GM18498 (cell line): ENCODE data around the gene RABL2B.

Experiments used
- ATAC-seq: cut with Tn5 transposase; IDR thresholded peaks from one replicate; pipeline ENCODE4 v1.9.1; 2021; ENCODE audit warnings: mild to moderate bottlenecking, moderate library complexity; ENCODE audit not compliant: unreplicated experiment

The RABL2B gene

DNA sequence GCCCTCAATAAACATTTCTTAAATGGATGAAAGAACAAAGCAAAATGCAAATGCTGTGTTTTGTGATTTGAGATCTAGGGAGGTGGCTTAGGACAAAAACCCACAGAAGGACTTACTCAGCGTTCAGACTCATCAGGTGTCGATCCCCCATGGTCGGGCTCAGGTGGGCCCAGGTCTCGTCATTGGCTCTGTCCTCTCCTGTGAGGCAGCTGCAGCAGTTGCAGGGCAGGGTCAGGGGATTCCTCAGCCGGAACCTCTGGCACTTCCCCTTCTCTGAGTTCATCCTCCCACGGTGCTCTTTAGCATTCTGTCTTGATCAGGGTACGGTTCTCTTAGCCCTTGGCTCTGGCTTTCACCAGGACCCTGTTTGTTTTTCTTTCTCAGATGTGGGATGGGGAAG, 59.4 kb downstream of the RABL2B start:
- ATAC-seq = no peak

DNA sequence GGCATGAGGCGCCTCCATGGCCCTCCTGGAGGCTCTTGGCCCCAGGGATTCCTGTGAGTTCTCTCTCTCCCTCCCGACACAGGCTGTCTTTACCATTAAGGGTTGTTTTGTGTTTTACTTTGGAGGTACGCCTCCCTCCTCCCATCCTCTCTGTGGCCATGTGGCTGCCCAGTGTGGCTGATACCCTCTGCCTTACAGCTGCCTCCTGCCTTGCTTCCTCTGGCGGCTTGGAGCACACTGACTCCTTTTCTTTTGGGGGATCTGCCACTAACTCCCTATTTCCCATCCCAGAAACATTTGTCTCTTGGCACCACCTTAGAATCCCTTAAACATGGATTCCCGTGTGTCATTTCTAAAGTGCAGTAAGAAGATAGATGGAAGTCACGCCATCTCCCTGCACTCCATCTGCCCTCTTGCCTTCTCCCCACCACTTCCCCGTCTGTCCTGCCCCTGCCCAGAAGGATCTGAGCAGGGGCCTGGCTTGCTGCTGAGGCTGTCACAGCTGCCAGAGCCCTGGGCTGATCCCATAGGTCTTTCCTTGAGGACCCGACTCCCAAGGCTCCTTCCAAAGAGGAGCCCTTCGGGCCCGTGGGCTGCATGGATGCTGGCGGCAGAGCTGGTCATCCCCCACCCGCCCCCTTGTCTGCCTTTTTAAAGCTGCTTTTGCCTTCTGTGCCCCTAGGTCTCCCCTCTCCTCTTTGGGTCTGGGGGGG, 60.6 kb downstream of the RABL2B start:
- no peak for ATAC-seq

DNA sequence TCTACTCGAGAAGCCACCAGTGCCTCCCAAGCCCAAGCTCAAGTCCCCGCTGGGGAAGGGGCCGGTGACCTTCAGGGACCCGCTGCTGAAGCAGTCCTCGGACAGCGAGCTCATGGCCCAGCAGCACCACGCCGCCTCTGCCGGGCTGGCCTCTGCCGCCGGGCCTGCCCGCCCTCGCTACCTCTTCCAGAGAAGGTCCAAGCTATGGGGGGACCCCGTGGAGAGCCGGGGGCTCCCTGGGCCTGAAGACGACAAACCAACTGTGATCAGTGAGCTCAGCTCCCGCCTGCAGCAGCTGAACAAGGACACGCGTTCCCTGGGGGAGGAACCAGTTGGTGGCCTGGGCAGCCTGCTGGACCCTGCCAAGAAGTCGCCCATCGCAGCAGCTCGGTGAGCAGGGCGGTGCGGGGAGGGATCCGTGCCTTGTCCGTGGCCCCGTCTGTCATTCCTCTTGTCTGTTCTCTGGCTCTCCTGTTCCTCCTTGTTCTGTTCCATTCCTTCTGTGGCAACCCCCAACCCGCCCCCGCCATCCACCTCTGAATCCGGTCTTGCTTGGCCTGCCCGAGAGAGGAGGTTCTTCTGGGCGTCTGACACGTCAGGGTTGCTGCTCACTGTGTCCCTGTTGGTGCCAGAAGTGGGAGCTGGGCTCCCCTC, 61.3 kb downstream of the RABL2B start:
- ATAC-seq = no peak

DNA sequence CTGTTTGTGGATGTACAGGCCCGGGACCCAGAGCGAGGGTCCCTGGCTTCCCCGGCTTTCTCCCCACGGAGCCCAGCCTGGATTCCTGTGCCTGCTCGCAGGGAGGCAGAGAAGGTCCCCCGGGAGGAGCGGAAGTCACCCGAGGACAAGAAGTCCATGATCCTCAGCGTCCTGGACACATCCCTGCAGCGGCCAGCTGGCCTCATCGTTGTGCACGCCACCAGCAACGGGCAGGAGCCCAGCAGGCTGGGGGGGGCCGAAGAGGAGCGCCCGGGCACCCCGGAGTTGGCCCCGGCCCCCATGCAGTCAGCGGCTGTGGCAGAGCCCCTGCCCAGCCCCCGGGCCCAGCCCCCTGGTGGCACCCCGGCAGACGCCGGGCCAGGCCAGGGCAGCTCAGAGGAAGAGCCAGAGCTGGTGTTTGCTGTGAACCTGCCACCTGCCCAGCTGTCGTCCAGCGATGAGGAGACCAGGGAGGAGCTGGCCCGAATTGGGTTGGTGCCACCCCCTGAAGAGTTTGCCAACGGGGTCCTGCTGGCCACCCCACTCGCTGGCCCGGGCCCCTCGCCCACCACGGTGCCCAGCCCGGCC, 62.1 kb downstream of the RABL2B start:
- ATAC-seq = no peak

DNA sequence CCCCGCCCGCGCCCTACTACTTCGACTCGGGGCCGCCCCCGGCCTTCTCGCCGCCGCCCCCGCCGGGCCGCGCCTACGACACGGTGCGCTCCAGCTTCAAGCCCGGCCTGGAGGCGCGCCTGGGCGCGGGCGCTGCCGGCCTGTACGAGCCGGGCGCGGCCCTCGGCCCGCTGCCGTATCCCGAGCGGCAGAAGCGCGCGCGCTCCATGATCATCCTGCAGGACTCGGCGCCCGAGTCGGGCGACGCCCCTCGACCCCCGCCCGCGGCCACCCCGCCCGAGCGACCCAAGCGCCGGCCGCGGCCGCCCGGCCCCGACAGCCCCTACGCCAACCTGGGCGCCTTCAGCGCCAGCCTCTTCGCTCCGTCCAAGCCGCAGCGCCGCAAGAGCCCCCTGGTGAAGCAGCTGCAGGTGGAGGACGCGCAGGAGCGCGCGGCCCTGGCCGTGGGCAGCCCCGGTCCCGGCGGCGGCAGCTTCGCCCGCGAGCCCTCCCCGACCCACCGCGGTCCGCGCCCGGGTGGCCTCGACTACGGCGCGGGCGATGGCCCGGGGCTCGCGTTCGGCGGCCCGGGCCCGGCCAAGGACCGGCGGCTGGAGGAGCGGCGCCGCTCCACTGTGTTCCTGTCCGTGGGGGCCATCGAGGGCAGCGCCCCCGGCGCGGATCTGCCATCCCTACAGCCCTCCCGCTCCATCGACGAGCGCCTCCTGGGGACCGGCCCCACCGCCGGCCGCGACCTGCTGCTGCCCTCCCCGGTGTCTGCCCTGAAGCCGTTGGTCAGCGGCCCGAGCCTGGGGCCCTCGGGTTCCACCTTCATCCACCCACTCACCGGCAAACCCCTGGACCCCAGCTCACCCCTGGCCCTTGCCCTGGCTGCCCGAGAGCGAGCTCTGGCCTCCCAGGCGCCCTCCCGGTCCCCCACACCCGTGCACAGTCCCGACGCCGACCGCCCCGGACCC, 62.9 kb downstream of the RABL2B start:
- ATAC-seq = no peak

DNA sequence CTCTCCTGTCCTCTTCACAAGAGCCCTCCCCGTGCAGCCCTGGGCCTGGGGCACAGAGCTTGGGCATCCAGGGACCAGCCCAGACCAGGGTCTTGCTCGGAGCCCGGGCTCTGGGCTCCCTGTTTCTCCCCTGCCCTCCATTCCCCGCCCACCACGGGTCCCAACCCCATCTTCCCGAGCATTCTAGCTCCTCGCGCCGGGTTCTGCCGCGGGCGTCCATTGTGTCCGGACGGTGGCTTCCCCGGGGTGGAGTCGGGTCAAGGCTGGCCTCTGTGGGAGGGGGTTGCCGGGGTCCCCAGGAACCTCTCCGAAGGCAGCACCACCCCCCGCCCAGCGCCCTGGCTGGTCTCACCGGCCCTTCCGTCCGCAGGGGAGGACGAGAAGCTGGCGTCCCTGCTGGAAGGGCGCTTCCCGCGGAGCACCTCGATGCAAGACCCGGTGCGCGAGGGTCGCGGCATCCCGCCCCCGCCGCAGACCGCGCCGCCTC, 63.6 kb downstream of the RABL2B start:
- no peak for ATAC-seq

DNA sequence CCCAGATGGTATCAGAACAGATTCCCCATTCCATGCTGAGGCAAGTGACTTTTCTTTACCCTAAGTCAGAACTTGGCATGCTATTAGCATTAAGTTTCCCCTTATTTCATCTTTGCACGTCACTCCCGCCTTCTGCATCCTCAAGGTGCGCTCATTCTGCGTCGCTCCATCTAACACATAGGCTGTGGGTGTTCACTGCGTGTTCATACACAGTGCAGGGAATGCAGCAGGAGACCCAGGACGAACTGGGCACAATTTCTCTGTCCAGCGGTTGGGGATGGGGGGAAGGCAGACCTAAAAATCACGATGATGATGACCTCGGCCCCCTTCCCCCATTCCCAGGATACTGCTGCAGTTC, 65.1 kb downstream of the RABL2B start:
- no peak for ATAC-seq

DNA sequence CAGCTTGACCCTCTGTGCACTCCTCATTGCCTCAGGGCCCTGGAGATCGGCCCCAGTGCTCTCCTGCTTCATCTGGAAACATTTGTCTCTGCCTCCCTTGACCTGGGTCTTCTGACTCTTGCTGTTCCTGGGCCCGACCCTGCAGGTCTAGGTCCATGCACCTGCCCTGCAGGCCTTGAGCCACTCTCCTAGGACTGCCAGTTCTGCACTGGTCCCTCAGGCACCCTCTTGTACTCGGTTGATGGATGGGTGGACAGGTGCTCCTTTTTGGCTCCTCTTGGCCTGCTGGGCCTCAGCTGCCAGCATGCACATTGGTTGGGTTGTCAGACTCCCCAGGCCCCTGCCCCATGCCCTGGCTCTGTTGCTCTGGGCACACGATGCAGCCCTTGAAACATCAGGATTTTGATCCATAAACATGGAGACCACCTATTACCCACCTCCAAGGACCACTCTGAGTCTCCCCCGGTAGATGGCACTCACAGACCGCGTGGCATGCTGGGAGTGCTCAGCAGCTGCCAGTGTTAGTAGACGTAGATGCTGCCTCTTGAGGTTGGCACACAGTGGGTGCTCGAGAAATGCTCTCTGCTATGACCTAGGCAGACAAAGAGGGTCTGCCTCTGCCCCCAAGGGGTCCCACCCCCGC, 65.6 kb downstream of the RABL2B start:
- ATAC-seq = no peak
